ENCODE data around the gene LYAR.

The LYAR gene, protein sequence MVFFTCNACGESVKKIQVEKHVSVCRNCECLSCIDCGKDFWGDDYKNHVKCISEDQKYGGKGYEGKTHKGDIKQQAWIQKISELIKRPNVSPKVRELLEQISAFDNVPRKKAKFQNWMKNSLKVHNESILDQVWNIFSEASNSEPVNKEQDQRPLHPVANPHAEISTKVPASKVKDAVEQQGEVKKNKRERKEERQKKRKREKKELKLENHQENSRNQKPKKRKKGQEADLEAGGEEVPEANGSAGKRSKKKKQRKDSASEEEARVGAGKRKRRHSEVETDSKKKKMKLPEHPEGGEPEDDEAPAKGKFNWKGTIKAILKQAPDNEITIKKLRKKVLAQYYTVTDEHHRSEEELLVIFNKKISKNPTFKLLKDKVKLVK

GRCh38 chr4:4289941-4290850, at the start of gene LYAR, which contains the start of gene ZBTB49:
Gene LYAR, minus strand, starts transcription at chr4:4290154. Its CDS starts 6,412 bp downstream, at chr4:4283742.
Gene ZBTB49, plus strand, starts transcription at chr4:4290251. Its CDS starts 9,695 bp downstream, at chr4:4299946.
- peak; percentile 97 for DNase-seq

DNA sequence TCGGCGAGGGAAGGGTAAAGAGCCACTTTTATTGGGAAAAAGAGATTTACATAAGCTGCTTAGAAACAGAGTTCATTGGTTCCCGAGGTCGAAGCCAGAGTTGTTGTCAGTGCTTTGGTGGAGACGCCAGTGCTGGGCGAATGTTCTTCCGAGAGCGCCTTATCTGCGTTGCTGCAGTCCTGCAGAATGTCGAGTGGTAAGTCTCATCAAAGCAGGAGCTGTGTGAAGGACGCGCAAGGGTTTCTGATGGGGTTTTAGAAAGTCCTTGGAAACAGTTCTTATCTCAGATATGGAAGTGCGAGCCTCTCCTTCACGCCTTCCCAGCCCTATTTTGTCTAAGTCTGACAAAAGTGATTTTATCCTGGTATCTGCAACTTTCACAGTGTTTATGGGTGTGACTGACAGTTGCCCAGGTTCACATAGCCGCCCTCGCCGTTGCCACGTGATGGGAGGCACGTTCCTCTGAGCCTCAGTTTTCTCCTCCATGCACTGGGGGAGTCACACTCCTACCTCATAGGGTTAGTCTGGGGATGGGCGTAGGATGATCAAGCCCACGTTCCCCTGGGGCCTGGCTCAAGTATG, 49.6 kb upstream of the LYAR start:
- DNase-seq, result no peak

- no peak for DNase-seq
These were observed 48.5 kb upstream of the LYAR start for GRCh38 chr4:4338210-4339001.

GRCh38 chr4:4334798-4335520, 45.0 kb upstream of the LYAR start:
- peak; percentile 74 to 77 for DNase-seq

DNA sequence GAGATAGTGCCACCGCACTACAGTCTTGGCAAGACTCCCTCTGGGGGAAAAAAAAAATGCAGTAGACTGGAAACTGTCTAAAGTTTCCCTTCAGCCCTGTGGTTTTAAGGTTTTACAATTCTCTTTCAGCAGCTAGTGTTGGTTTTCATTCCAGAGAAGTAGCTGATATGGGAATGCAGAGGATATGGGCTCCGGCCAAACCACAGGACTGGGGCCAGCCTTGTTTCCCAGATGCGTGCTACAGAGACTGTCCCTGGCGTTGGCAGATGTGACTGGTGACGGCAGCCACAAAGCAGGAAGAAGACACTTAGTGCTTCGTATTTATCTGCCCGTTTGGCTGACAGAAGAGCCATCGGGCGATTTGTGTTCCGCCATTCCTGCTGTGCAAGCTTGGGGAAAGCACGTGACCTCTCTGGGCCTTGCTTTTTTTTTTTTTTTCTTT, 43.3 kb upstream of the LYAR start:
- DNase-seq, result no peak

DNA sequence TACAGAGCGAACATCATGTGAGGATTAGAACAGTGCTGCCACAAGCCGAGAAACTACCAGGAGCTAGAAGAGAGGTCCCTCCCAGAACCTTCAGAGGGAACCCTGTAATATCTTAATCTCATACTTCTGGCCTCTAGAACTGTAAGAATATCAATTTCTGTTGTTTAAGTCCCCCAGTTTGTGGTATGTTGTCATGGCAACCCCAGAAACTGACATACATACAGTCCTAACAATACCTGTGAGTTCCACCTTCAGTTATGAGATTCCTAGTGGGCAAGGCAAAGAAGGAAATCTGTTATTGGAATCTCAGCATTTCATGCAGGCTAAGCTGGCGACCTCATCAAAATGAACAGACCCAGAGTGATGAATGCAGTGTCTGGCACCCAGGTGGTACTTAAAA, 42.6 kb upstream of the LYAR start:
- no peak for DNase-seq

DNA sequence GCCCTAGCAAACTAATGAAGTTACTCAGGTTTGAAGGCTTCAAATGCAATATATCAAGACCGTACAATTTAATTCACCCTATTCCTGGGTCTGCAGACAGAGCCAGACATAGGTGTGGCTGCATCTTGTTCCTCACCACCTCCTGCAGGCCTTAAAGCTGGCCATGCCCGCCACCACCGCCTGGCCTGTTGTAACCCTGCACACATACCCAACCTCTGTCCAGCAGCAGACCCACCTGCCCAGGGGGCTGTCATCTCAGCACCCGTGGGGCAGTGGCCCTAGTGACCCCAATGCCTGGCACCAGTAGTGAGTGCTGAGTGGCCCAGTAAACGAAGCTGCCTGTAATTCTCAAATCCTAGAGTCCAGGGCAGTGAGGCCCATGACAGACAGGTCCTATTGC, 40.8 kb upstream of the LYAR start:
- no peak for DNase-seq

- no peak for DNase-seq
These were observed 39.5 kb upstream of the LYAR start for GRCh38 chr4:4329496-4329895.

- no peak for DNase-seq
These were observed 38.9 kb upstream of the LYAR start for GRCh38 chr4:4328840-4329239.

DNA sequence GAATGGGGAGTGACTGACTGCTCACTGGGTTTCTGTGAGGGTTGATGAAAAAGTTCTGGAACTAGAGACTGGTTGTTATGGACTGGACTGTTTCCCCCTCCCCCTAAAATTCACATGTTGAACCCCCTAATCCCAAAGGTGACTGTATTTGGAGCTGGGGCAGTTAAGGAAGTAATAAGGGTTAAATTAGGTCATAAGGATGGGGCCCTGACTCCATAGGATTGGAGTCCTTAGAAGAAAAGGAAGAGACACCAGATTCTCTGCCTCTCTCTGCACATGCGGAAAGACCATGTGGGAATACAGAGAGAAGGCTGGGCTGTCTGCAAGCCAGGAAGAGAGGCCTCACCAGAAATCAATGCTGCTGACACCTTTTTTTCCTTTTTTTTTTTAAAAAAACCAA, 38.3 kb upstream of the LYAR start:
- DNase-seq, result no peak

GRCh38 chr4:4327652-4328121, 37.7 kb upstream of the LYAR start:
- no peak for DNase-seq

DNA sequence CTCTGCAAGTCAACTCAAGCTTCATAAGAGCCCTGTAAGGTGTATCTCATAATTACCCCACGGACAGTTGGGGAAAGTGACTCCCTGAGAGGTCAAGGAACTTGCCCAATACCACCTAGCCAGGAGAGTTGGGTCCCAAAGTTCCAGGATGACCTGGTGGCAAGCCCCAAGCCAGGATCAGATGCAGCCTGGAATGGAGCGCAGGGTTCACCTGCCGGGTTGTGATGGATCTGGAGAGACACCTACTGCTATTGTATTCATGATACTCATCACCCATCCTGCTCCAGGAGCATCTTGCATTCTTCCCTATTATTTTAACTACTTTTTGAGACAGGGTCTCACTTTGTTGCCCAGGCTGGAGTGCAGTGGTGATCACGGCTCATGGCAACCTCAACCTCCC, 36.2 kb upstream of the LYAR start:
- no peak for DNase-seq

- no peak for DNase-seq
These were observed 35.4 kb upstream of the LYAR start for GRCh38 chr4:4325321-4325720.

- no peak for DNase-seq
These were observed 34.0 kb upstream of the LYAR start for GRCh38 chr4:4323705-4324534.

DNA sequence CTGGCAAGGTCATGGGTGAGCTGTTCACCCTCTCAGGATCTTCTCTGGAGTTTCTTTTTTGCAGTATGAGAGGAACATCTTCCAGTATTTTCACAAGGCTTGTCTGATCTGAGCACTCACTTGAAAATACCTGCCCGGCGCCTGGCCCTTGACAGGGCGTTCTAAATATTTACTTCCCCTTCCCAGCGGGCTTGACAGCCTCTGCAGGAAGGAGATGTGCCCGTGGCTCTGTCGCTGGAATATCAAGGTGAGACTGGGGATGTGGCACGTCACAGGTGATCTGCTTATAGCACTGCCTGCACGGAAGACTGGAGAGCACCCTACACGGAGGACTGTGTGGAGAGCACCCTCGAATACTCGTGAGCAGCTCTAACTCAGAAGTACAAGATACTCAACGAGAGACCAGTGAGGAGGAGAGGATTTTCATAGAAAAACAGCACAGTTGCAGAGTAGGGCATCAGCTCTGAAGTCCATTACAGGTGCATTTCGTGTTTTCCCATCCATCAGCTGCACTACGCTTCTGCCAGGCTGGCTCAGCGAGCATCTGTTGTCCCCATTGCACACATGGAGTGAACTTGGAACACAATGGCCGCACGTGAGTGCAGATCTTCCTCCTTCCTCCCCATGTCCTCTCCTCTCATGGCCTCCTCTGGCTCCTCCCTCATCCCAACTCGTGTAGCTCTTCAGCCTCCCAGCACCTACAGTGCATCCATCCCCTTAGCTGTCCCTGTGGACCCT, 32.2 kb upstream of the LYAR start:
- no peak for DNase-seq

DNA sequence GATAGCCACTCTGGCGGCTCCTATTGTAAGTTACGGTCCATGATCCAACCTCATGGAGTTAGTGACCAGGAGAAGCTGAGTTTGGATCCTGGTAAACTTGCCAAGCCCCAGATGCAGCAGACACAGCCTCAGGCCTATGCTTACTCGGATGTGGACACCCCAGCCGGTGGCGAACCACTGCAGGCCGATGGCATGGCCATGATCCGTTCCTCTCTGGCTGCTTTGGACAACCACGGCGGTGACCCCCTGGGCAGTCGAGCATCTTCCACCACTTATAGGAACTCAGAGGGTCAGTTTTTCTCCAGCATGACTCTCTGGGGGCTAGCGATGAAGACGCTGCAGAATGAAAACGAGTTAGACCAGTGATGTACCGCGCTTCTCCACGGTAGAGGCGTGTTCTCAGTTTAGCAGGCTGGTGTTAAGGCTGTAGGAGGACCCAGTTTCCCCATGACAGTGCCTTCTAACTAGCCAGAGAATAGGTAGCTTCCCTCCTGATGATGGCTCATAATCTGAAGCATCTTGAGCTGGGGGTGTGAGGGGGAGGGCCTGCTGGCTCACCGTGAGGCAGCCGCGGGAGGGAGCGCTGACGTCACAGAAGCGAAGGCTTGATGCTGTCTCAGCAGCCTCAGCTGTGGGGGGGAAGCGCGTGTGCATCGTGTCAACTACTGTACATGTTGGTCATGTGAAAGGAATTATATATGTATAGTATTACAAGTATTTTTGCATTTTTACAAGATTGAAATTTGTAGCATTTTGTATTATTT, 31.2 kb upstream of the LYAR start:
- DNase-seq, result no peak

GRCh38 chr4:4320528-4320927, 30.6 kb upstream of the LYAR start:
- no peak for DNase-seq

DNA sequence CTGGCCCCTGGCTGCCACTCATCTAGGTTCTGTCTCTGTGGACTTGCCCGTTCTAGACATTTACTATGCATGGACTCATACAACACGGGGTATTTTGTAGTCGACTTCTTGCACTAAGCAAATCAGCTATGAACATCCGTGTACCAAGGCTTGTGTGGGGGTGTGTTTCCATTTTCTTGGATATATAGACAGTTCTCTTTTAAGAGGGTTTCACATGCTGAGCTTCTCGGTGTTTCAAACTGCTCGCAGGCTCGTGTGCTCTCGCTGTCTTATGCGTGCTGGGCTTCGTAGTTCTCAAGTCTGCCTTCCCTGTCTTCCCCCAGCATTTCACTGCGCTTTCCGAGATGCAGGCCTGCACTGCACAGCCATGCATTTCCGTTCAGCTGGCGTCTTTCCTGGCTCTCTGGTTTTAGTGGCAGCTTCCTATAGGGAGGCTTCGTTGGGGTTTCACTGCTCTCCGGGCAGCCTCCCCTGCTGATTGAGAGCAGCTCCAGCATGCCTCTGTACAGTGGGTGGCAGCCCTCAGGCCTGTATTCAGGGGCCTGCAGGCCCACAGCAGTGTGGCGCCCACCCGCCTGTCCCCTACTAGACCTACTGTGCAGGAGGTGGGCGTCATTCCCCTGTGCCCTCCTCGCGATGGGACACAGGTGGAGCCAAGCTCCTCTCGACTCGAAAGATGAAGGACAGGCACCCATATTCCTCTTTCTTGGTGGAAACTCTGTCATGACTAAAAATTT, 27.7 kb upstream of the LYAR start:
- DNase-seq, result no peak

- no peak for DNase-seq
These were observed 26.2 kb upstream of the LYAR start for GRCh38 chr4:4316150-4316495.

All from activated CD4-positive, alpha-beta T cell treated with anti-CD3 and anti-CD28 coated beads, Interleukin-2, amount 50 U/mL, for 48 hours (primary cell).